K562 (cell line): ENCODE measurements around the gene ANKLE2.

Experiments used
- POLR2A ChIP-seq: fragments of 450-650 bp; conservative IDR thresholded peaks from 2 replicates; pipeline ENCODE4 v1.6.1; 2016
- POLR3A ChIP-seq: IDR thresholded peaks from 2 replicates; pipeline ENCODE4 v1.6.1; 2011; ENCODE audit warnings: borderline replicate concordance, mild to moderate bottlenecking, moderate library complexity; ENCODE audit not compliant: insufficient read length, insufficient read depth; ENCODE audit errors: extremely low read depth
- RAD21 ChIP-seq, 2 experiments: fragments of 250-450 bp in 1 of 2; fragments of 450-650 bp in 1 of 2; sonication (Bioruptor Pico) in 1 of 2; formaldehyde crosslinking in 1 of 2; IDR thresholded peaks in 1 of 2; conservative IDR thresholded peaks in 1 of 2; 2 replicates each; pipeline versions ENCODE4 v1.4.0 to v1.8.0; 2020 to 2022; ENCODE audit warnings: mild to moderate bottlenecking in 2 of 2, moderate library complexity in 1 of 2
- RFX5 ChIP-seq: IDR thresholded peaks from 2 replicates; pipeline ENCODE4 v1.6.1; 2011; ENCODE audit warnings: low read depth, mild to moderate bottlenecking, improper control_type of control experiment, low read length
- SMARCE1 ChIP-seq: fragments of 450-650 bp; IDR thresholded peaks from 2 replicates; pipeline ENCODE4 v1.7.1; 2016; ENCODE audit warnings: mild to moderate bottlenecking
- TF ChIP-seq, protein P1 (sequence below): fragments of 200-600 bp; sonication (generic); IDR thresholded peaks from one replicate; pipeline ENCODE4 v1.6.1; 2012; ENCODE audit warnings: mild to moderate bottlenecking, low read depth, low read length, inconsistent platforms
- TF ChIP-seq, protein P2 (sequence below), 3 experiments: IDR thresholded peaks in 2 of 3; conservative IDR thresholded peaks in 1 of 3; 2 replicates each; pipeline ENCODE4 v1.5.1; 2011 to 2012; ENCODE audit warnings: low read length in 3 of 3, mild to moderate bottlenecking in 3 of 3, control low read depth in 2 of 3, improper control_type of control experiment in 1 of 3, inconsistent platforms in 1 of 3, low read depth in 1 of 3, mixed read lengths in 1 of 3, moderate library complexity in 1 of 3; ENCODE audit not compliant: insufficient read depth in 2 of 3
- TF ChIP-seq, protein P3 (sequence below), 2 experiments: fragments of 450-650 bp in 1 of 2; sonication (generic) in 1 of 2; formaldehyde crosslinking in 1 of 2; IDR thresholded peaks in 1 of 2; conservative IDR thresholded peaks in 1 of 2; 2 replicates each; pipeline versions ENCODE4 v1.6.1 to v1.8.1; 2016 to 2023; ENCODE audit warnings: mild to moderate bottlenecking in 2 of 2, moderate library complexity in 2 of 2, inconsistent platforms in 1 of 2, missing genetic modification reagents in 1 of 2

DNA sequence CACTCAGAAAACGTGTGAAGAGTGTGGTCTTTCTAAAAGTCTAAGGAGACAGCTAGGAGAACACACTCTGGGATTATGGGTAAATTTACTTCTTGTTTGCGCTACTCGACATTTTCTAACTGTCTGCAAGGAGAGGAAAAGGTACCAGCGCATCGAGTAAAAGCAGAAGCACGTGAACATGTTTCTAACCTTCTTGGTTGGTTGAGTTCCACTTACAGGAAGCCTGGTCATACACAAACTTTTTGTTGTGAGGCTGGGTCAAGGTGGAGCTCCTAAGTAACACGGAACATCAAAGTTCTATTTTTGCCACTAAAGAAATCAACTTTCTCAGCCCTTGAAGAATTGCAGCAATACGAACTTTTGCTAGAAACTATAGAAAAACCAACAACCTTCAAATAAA is 20.0 kb downstream of the ANKLE2 start:
- TF ChIP-seq RAD21 (CRISPR knock-in tag; conservative IDR thresholded peaks at IDR 0.05 in 1 of 2, IDR thresholded peaks at IDR 0.05 in 1 of 2) (no peak), POLR2A (no peak), POLR3A (no peak), SMARCE1 (no peak), RFX5 (no peak)
- TF ChIP-seq, protein P1, sequence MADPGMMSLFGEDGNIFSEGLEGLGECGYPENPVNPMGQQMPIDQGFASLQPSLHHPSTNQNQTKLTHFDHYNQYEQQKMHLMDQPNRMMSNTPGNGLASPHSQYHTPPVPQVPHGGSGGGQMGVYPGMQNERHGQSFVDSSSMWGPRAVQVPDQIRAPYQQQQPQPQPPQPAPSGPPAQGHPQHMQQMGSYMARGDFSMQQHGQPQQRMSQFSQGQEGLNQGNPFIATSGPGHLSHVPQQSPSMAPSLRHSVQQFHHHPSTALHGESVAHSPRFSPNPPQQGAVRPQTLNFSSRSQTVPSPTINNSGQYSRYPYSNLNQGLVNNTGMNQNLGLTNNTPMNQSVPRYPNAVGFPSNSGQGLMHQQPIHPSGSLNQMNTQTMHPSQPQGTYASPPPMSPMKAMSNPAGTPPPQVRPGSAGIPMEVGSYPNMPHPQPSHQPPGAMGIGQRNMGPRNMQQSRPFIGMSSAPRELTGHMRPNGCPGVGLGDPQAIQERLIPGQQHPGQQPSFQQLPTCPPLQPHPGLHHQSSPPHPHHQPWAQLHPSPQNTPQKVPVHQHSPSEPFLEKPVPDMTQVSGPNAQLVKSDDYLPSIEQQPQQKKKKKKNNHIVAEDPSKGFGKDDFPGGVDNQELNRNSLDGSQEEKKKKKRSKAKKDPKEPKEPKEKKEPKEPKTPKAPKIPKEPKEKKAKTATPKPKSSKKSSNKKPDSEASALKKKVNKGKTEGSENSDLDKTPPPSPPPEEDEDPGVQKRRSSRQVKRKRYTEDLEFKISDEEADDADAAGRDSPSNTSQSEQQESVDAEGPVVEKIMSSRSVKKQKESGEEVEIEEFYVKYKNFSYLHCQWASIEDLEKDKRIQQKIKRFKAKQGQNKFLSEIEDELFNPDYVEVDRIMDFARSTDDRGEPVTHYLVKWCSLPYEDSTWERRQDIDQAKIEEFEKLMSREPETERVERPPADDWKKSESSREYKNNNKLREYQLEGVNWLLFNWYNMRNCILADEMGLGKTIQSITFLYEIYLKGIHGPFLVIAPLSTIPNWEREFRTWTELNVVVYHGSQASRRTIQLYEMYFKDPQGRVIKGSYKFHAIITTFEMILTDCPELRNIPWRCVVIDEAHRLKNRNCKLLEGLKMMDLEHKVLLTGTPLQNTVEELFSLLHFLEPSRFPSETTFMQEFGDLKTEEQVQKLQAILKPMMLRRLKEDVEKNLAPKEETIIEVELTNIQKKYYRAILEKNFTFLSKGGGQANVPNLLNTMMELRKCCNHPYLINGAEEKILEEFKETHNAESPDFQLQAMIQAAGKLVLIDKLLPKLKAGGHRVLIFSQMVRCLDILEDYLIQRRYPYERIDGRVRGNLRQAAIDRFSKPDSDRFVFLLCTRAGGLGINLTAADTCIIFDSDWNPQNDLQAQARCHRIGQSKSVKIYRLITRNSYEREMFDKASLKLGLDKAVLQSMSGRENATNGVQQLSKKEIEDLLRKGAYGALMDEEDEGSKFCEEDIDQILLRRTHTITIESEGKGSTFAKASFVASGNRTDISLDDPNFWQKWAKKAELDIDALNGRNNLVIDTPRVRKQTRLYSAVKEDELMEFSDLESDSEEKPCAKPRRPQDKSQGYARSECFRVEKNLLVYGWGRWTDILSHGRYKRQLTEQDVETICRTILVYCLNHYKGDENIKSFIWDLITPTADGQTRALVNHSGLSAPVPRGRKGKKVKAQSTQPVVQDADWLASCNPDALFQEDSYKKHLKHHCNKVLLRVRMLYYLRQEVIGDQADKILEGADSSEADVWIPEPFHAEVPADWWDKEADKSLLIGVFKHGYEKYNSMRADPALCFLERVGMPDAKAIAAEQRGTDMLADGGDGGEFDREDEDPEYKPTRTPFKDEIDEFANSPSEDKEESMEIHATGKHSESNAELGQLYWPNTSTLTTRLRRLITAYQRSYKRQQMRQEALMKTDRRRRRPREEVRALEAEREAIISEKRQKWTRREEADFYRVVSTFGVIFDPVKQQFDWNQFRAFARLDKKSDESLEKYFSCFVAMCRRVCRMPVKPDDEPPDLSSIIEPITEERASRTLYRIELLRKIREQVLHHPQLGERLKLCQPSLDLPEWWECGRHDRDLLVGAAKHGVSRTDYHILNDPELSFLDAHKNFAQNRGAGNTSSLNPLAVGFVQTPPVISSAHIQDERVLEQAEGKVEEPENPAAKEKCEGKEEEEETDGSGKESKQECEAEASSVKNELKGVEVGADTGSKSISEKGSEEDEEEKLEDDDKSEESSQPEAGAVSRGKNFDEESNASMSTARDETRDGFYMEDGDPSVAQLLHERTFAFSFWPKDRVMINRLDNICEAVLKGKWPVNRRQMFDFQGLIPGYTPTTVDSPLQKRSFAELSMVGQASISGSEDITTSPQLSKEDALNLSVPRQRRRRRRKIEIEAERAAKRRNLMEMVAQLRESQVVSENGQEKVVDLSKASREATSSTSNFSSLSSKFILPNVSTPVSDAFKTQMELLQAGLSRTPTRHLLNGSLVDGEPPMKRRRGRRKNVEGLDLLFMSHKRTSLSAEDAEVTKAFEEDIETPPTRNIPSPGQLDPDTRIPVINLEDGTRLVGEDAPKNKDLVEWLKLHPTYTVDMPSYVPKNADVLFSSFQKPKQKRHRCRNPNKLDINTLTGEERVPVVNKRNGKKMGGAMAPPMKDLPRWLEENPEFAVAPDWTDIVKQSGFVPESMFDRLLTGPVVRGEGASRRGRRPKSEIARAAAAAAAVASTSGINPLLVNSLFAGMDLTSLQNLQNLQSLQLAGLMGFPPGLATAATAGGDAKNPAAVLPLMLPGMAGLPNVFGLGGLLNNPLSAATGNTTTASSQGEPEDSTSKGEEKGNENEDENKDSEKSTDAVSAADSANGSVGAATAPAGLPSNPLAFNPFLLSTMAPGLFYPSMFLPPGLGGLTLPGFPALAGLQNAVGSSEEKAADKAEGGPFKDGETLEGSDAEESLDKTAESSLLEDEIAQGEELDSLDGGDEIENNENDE: no peak
- TF ChIP-seq, protein P2, sequence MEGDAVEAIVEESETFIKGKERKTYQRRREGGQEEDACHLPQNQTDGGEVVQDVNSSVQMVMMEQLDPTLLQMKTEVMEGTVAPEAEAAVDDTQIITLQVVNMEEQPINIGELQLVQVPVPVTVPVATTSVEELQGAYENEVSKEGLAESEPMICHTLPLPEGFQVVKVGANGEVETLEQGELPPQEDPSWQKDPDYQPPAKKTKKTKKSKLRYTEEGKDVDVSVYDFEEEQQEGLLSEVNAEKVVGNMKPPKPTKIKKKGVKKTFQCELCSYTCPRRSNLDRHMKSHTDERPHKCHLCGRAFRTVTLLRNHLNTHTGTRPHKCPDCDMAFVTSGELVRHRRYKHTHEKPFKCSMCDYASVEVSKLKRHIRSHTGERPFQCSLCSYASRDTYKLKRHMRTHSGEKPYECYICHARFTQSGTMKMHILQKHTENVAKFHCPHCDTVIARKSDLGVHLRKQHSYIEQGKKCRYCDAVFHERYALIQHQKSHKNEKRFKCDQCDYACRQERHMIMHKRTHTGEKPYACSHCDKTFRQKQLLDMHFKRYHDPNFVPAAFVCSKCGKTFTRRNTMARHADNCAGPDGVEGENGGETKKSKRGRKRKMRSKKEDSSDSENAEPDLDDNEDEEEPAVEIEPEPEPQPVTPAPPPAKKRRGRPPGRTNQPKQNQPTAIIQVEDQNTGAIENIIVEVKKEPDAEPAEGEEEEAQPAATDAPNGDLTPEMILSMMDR (IDR thresholded peaks at IDR 0.05 in 2 of 3, conservative IDR thresholded peaks at IDR 0.05 in 1 of 3; ENCODE audit: insufficient read depth in 2 of 3, low read depth in 1 of 3, low read length in 3 of 3): no peak
- TF ChIP-seq, protein P3, sequence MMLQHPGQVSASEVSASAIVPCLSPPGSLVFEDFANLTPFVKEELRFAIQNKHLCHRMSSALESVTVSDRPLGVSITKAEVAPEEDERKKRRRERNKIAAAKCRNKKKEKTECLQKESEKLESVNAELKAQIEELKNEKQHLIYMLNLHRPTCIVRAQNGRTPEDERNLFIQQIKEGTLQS (IDR thresholded peaks at IDR 0.05): no peak
- TF ChIP-seq, protein P3 (CRISPR knock-in tag; conservative IDR thresholded peaks at IDR 0.05): no peak
